K562 (cell line): ENCODE results near the gene SLC8A2. TPM values are rescaled to one million over a fixed set of nuclear protein-coding genes. Genes with fewer than 3 reads are reported as not detected.

Experiments used
- ATAC-seq: fragments of 200-7000 bp; cut with Tn5 transposase; 3 replicates; pipeline ENCODE4 v1.9.1; 2020; ENCODE audit warnings: moderate library complexity
- BruUV-seq: library from RNA; stranded (reverse); fragments of 400-500 nt; replicated peaks from 2 replicates; lab custom pipeline; 2021; lab: Mats Ljungman, UMichigan
- CTCF ChIA-PET: fragments of 300-600 bp; formaldehyde crosslinking; extraction: SDS; loops from one replicate; lab custom pipeline; 2021; ENCODE audit warnings: low intra/inter-chr PET ratio; lab: Yijun Ruan, JAX
- POLR2A ChIA-PET: fragments of 300-600, 350-650 bp; sonication (Branson Sonifier 250); formaldehyde crosslinking; extraction: SDS; loops from one replicate; lab custom pipeline; 2021; ENCODE audit warnings: antibody characterized with exemption, inconsistent platforms; lab: Yijun Ruan, JAX
- DNase-seq, 4 experiments: peaks; one replicate each; pipeline versions ENCODE4 v3.0.0 to v3.0.0-alpha.2; 2011 to 2018; ENCODE audit warnings: low spot score in 3 of 4, mixed read lengths in 3 of 4; ENCODE audit errors: extremely low read depth in 1 of 4
- FAIRE-seq: peaks from 2 replicates; lab custom pipeline; 2011; peaks lifted over from hg19 to GRCh38; lab: Jason Lieb, UNC
- H2AFZ ChIP-seq: 2 replicates; pipeline ENCODE4 v1.6.0; 2011; ENCODE audit warnings: low read depth, low read length, control low read depth, inconsistent platforms
- H3K27ac ChIP-seq: fragments of 200-600 bp; 3 replicates; pipeline ENCODE4 v1.8.0; 2011; ENCODE audit warnings: low read depth, mild to moderate bottlenecking, control low read depth, inconsistent platforms, low read length, moderate library complexity, mixed read lengths; ENCODE audit errors: extremely low read depth
- H3K27me3 ChIP-seq, 2 experiments: fragments of 300-600 bp in 1 of 2; 2 replicates in 1 of 2; 3 replicates in 1 of 2; pipeline versions ENCODE4 v1.6.0 to v1.8.0; 2011; ENCODE audit warnings: inconsistent platforms in 2 of 2, low read length in 2 of 2, mild to moderate bottlenecking in 1 of 2, mixed read lengths in 1 of 2, moderate library complexity in 1 of 2; ENCODE audit not compliant: control insufficient read depth in 2 of 2, insufficient read depth in 2 of 2
- H3K36me3 ChIP-seq: fragments of 300-600 bp; 3 replicates; pipeline ENCODE4 v1.8.0; 2011; ENCODE audit warnings: mild to moderate bottlenecking, low read length, inconsistent platforms; ENCODE audit not compliant: control insufficient read depth, insufficient read depth
- H3K4me1 ChIP-seq, 2 experiments: fragments of 200-600 bp in 1 of 2; replicated peaks in 1 of 2; 2 replicates in 1 of 2; 3 replicates in 1 of 2; pipeline versions ENCODE4 v1.5.1 to v1.8.0; 2011; ENCODE audit warnings: inconsistent platforms in 2 of 2, low read length in 2 of 2, mild to moderate bottlenecking in 1 of 2, mixed read lengths in 1 of 2, moderate library complexity in 1 of 2; ENCODE audit not compliant: control insufficient read depth in 2 of 2, insufficient read depth in 2 of 2
- H3K4me2 ChIP-seq: 2 replicates; pipeline ENCODE4 v1.6.1; 2011; ENCODE audit warnings: low read length, control low read depth, inconsistent platforms, mixed read lengths; ENCODE audit not compliant: insufficient read depth
- H3K4me3 ChIP-seq: fragments of 200-600 bp; sonication (generic), shearing (Covaris generic); 2 replicates; pipeline ENCODE4 v1.5.1; 2016; ENCODE audit warnings: control low read depth, inconsistent platforms
- H3K79me2 ChIP-seq: fragments of 200-600 bp; 3 replicates; pipeline ENCODE4 v1.8.0; 2011; ENCODE audit warnings: low read length, inconsistent platforms; ENCODE audit not compliant: control insufficient read depth, insufficient read depth
- H3K9ac ChIP-seq, 2 experiments: 2 replicates each; pipeline versions ENCODE4 v1.6.0 to v1.6.1; 2011; ENCODE audit warnings: low read depth in 2 of 2, low read length in 2 of 2, control low read depth in 1 of 2, inconsistent platforms in 1 of 2, mild to moderate bottlenecking in 1 of 2, mixed read lengths in 1 of 2; ENCODE audit not compliant: insufficient read depth in 1 of 2
- H3K9me1 ChIP-seq: one replicate; pipeline ENCODE4 v1.6.0; 2011; ENCODE audit warnings: inconsistent platforms, mild to moderate bottlenecking, low read length, moderate library complexity; ENCODE audit not compliant: control insufficient read depth, insufficient read depth
- H3K9me3 ChIP-seq: replicated peaks from 2 replicates; pipeline ENCODE4 v1.5.1; 2011; ENCODE audit warnings: low read depth, low read length, inconsistent platforms; ENCODE audit not compliant: control insufficient read depth, insufficient read depth
- H4K20me1 ChIP-seq: replicated peaks from 2 replicates; pipeline ENCODE4 v1.6.1; 2011; ENCODE audit warnings: low read length, inconsistent platforms, mixed read lengths; ENCODE audit not compliant: control insufficient read depth, insufficient read depth
- CREM ChIP-seq: IDR thresholded peaks from 2 replicates; pipeline ENCODE4 v1.6.1; 2014; ENCODE audit warnings: antibody characterized with exemption, low read depth
- HEY1 ChIP-seq: fragments of 250-450 bp; sonication (Bioruptor Pico); IDR thresholded peaks from 2 replicates; pipeline ENCODE4 v1.5.0; 2020; ENCODE audit warnings: mild to moderate bottlenecking, moderate library complexity, borderline replicate concordance
- KHSRP ChIP-seq: fragments of 450-650 bp; IDR thresholded peaks from 2 replicates; pipeline ENCODE4 v1.6.1; 2017
- PHTF2 ChIP-seq: fragments of 250-450 bp; sonication (Bioruptor Pico); IDR thresholded peaks from 2 replicates; pipeline ENCODE4 v1.5.0; 2021; ENCODE audit warnings: mild to moderate bottlenecking
- REST ChIP-seq, 2 experiments: fragments of 450-650 bp; formaldehyde crosslinking in 1 of 2; IDR thresholded peaks; 2 replicates each; pipeline versions ENCODE4 v1.4.0 to v1.6.1; 2014 to 2020; ENCODE audit warnings: mild to moderate bottlenecking in 2 of 2, borderline replicate concordance in 1 of 2, low read depth in 1 of 2
- SRSF7 ChIP-seq: fragments of 200-400 bp; formaldehyde crosslinking; optimal IDR thresholded peaks from 2 replicates; pipeline ENCODE3; 2017; ENCODE audit warnings: mild to moderate bottlenecking, low read depth, low read length
- ZNF174 ChIP-seq: fragments of 250-450 bp; sonication (Bioruptor Pico); IDR thresholded peaks from 2 replicates; pipeline ENCODE4 v1.4.0; 2020; ENCODE audit warnings: mild to moderate bottlenecking
- WGBS: fragments of 100-300 bp; shearing (Covaris generic); methylation state at CpG from one replicate; pipeline ENCODE4 v1.1.6; 2016; ENCODE audit warnings: low coverage, mixed read lengths; ENCODE audit not compliant: insufficient coverage; ENCODE audit errors: missing lambda C conversion rate; 5-methylcytosine and 5-hydroxymethylcytosine counted together
- in situ Hi-C: fragments of 300-500 bp; cut with MboI; formaldehyde crosslinking; loops from 4 replicates; pipeline ENCODE4 v1.15.0; 2018; ENCODE audit warnings: inconsistent platforms, mixed read lengths
- intact Hi-C: fragments of 100-400 bp; cut with micrococcal nuclease; formaldehyde crosslinking; loops from 2 replicates; pipeline ENCODE4 v1.14.2; 2022
- polyA plus RNA-seq, 8 experiments: library from polyadenylated mRNA; depleted of rRNA in 4 of 8; stranded (reverse) in 5 of 8; unstranded in 3 of 8; fragments of >200 nt; fragmentation: Nextera tagmentation in 2 of 8; fragmentation: Illumina TruSeq in 1 of 8; extraction: Ambion mirVana in 2 of 8; extraction: Trizol in 1 of 8; gene quantifications; 2 replicates each; pipeline versions ENCODE4 v1.2.1 to v1.2.3, GENCODE V29; 2011 to 2014; ENCODE audit warnings: inconsistent platforms in 1 of 8, missing spikeins in 1 of 8
- total RNA-seq, 7 experiments: library from RNA; depleted of rRNA in 6 of 7; stranded (reverse); fragments of >200 nt in 6 of 7; fragmentation: Illumina TruSeq in 2 of 7; extraction: Trizol in 2 of 7; gene quantifications; 2 replicates each; pipeline versions ENCODE4 v1.2.1 to v1.2.3, GENCODE V29; 2011 to 2021; ENCODE audit warnings: low replicate concordance in 1 of 7
- TF ChIP-seq, protein P1 (sequence below), 3 experiments: fragments of 200-800 bp in 1 of 3; sonication (Bioruptor generic) in 1 of 3; sonication (generic) in 1 of 3; formaldehyde crosslinking in 1 of 3; IDR thresholded peaks; 2 replicates each; pipeline versions ENCODE4 v1.6.1 to v1.8.0; 2016 to 2022; ENCODE audit warnings: mild to moderate bottlenecking in 2 of 3, missing compliant biosample characterization in 2 of 3, missing genetic modification characterization in 2 of 3, missing genetic modification reagents in 1 of 3

SLC8A2 gene
- total and polyA plus RNA-seq, 9 of the 15 experiments (the other 6 are each of a cell fraction or from before 2014, with no cell fraction given) = 0.07 to 0.66 (median 0.24) TPM; not detected in 3

DNA sequence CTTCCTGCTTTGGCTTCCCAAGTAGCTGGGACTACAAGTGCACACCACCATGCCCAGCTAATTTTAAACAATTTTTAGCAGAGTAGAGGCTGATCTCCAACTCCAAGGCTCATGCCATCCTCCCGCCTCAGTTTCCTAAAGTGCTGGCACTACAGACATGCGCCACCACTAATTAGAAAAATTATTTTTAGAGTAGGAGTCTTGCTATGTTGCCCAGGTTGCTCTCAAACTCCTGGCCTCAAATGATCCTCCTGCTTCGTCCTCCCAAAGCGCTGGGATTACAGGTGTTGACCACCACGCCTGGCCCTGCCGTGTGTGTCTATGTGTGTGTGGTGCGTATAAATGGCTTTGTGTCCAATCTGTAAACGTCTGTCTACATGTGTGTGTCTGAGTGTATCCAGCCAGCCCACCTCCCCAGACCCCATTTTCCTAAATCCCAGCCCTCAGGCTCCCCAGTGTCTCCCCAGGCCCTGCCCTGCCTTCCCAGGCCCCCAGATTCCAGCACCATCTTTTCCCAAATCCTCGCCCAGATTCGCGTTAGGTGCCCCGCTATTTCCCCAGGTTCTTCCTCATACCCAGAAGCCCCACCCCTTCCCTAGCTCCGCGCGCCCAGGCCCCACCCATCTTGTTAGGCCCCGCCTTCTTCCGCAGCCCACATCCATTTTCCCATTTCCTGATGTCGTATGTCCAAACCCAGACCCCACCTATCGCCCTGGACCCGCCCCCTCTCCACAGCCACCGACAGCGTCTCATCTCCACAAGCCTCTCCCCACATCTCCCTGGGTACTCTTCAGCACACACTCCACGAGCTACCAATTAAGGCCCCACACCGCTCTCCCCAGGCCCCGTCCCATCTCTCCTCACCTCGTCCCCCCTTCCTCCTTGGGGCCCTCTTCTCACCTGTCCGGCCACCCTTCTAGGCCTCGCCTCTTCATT is 24.9 kb downstream of the SLC8A2 start (continued):
- TF ChIP-seq ZNF174 (CRISPR knock-in tag) = no peak
- TF ChIP-seq KHSRP = 0 out of 2 replicates have a peak, but pooled peaks have one; percentile 27

- Histone ChIP-seq H3K9me1 (peaks cover 5% of the 10 kb centered on the region), H3K9ac (peak overlapping the region in 1 of 2 experiments; percentile 82; a peak in 1 of 4 replicates), H3K4me2 (peak overlapping the region; percentile 97), H2AFZ (peak overlapping the region; percentile 100), H3K4me1 (peaks cover 13 to 39% of the 10 kb centered on the region in 2 experiments; a peak in 4 of 5 replicates), H3K27ac (no peak overlapping the region), H3K27me3 (peaks cover 19 to 46% of the 10 kb centered on the region in 2 experiments; a peak in 4 of 5 replicates), H3K79me2 (no peaks in the 10 kb centered on the region), H3K4me3 (peak overlapping the region; percentile 5; the same call in 1 of the 2 replicates), H3K9me3 (no peaks in the 10 kb centered on the region), H4K20me1 (peaks cover 7% of the 10 kb centered on the region; the same call in 1 of the 2 replicates), H3K36me3 (no peaks in the 10 kb centered on the region)
- peak; percentile 12; the same call in 2 of the 3 replicates for ATAC-seq
- intact Hi-C loops (loop anchor here (10.0 kb wide), 1 partner anchor 159 kb away; the partner anchor contains the start of gene BICRA), in situ Hi-C loops (no loop called here)
- no TSS peak for BruUV-seq
- 0% methylated on average over 7 of the region's 22 CpGs for WGBS
- ChIA-PET POLR2A (interaction anchor here (0.6 to 0.9 kb wide), 3 partner anchors 8 to 16 kb away, joined by 3 to 6 read pairs (median 3); no protein-coding TSS in a partner anchor), CTCF (no interaction called here)
- no peak for FAIRE-seq
- DNase-seq = peak; percentile 61 to 76 (median 74)
- TF ChIP-seq, protein P1, sequence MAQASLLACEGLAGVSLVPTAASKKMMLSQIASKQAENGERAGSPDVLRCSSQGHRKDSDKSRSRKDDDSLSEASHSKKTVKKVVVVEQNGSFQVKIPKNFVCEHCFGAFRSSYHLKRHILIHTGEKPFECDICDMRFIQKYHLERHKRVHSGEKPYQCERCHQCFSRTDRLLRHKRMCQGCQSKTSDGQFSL (CRISPR knock-in tag; IDR thresholded peaks at IDR 0.05) = no peak
- TF ChIP-seq, protein P1 (tag; IDR thresholded peaks at IDR 0.05) = no peak
- no peak for TF ChIP-seq HEY1
- TF ChIP-seq CREM = peak; percentile 28; the same call in 1 of the 2 replicates
- TF ChIP-seq PHTF2 (CRISPR knock-in tag) = no peak
- TF ChIP-seq REST (IDR thresholded peaks at IDR 0.05; ENCODE audit: borderline replicate concordance) = no peak
- 0 out of 2 replicates have a peak, but pooled peaks have one; percentile 45 for TF ChIP-seq REST (CRISPR knock-in tag; IDR thresholded peaks at IDR 0.05; ENCODE audit: low read depth)
- TF ChIP-seq SRSF7 = no peak
These were observed 25.7 kb downstream of the SLC8A2 start for GRCh38 chr19:47445937-47446402.
